ENCODE measurements around the gene COL4A6. TPM values are rescaled to one million over a fixed set of nuclear protein-coding genes. Genes with fewer than 3 reads are reported as not detected.

The COL4A6 gene
- total and polyA plus RNA-seq, 10 of the 15 experiments (the other 5 are each of a cell fraction or from before 2014, with no cell fraction given): 0.02 to 0.56 (median 0.05) TPM; not detected in 3

GRCh38 chrX:108163333-108164082 lies 274.7 kb downstream of the COL4A6 start (continued):
- no peak for TF ChIP-seq MEF2A (IDR thresholded peaks at IDR 0.05; ENCODE audit: insufficient read depth, low read depth, low read length)
- no peak for TF ChIP-seq JUNB (IDR thresholded peaks at IDR 0.05)
- TF ChIP-seq MYB (IDR thresholded peaks at IDR 0.05; ENCODE audit: borderline replicate concordance, low read depth, low read length): no peak

- no TSS peak for BruUV-seq (replicated peaks)
- H4K20me1 ChIP-seq (ENCODE audit: control insufficient read depth, insufficient read depth): no peaks in the 10 kb centered on the region
- RAD21 ChIA-PET (ENCODE audit: unreplicated experiment): no interaction called here
- no peak overlapping the region for H2AFZ ChIP-seq (ENCODE audit: control insufficient read depth, low read depth, low read length)
- H3K27ac ChIP-seq (ENCODE audit: control insufficient read depth, insufficient read depth): no peak overlapping the region
- no peaks in the 10 kb centered on the region for H3K4me1 ChIP-seq (ENCODE audit: control insufficient read depth, insufficient read depth, low read length)
- no peak overlapping the region for H3K4me3 ChIP-seq
- TF ChIP-seq RAD21 (IDR thresholded peaks at IDR 0.05; ENCODE audit: insufficient read depth, low read depth, low read length) (no peak), PML (IDR thresholded peaks at IDR 0.05; ENCODE audit: low read length) (no peak), ZNF217 (IDR thresholded peaks at IDR 0.05) (no peak), YY1 (IDR thresholded peaks at IDR 0.05; ENCODE audit: low read depth, low read length) (no peak), TAF1 (IDR thresholded peaks at IDR 0.05; ENCODE audit: borderline replicate concordance, low read depth, low read length) (no peak), BACH1 (IDR thresholded peaks at IDR 0.05; ENCODE audit: borderline replicate concordance) (no peak), POLR2AphosphoS2 (IDR thresholded peaks at IDR 0.05; ENCODE audit: low read depth, low read length) (no peak), ATF2 (IDR thresholded peaks at IDR 0.05; ENCODE audit: low read length) (no peak), KAT2A (conservative IDR thresholded peaks at IDR 0.05; ENCODE audit: control insufficient read depth, low read depth, low read length) (no peak), IRF3 (IDR thresholded peaks at IDR 0.05) (no peak), TBL1XR1 (IDR thresholded peaks at IDR 0.05; ENCODE audit: low read depth, low read length) (no peak), HDAC2 (IDR thresholded peaks at IDR 0.05) (no peak), EED (IDR thresholded peaks at IDR 0.05; ENCODE audit: low read depth) (no peak), JUND (IDR thresholded peaks at IDR 0.05; ENCODE audit: low read depth, low read length) (no peak), SIN3A (IDR thresholded peaks at IDR 0.05; ENCODE audit: low read depth, low read length) (no peak), SREBF1 (IDR thresholded peaks at IDR 0.05; ENCODE audit: low read length) (no peak), RBBP5 (conservative IDR thresholded peaks at IDR 0.05) (no peak), IRF4 (IDR thresholded peaks at IDR 0.05; ENCODE audit: low read depth, low read length) (no peak)
- no peak for ATAC-seq
- SMC1A ChIA-PET (ENCODE audit: uncharacterized antibody, unreplicated experiment): no interaction called here
- POLR2A ChIA-PET: no interaction called here
- WGBS (ENCODE audit: insufficient coverage, insufficient replicate concordance, low lambda C conversion rate, missing lambda C conversion rate): 12% methylated on average over 4 of the region's 4 CpGs
- no peaks in the 10 kb centered on the region for H3K36me3 ChIP-seq (ENCODE audit: control insufficient read depth in 2 of 2, insufficient read depth in 2 of 2, low read length in 1 of 2)
- FAIRE-seq: no peak
- H3K79me2 ChIP-seq (ENCODE audit: control insufficient read depth, insufficient read depth, low read length): no peaks in the 10 kb centered on the region
- H3K4me2 ChIP-seq (ENCODE audit: control insufficient read depth, insufficient read depth): no peak overlapping the region
- H3K9me3 ChIP-seq (replicated peaks; ENCODE audit: control insufficient read depth, insufficient read depth, low read length): no peaks in the 10 kb centered on the region
- in situ Hi-C loops (cut with MboI) (no loop called here), intact Hi-C loops (cut with micrococcal nuclease; ENCODE audit: unreplicated experiment) (no loop called here)
- CTCF ChIA-PET: no interaction called here
- no peak for DNase-seq (ENCODE audit: low read depth, low spot score)
- H3K27me3 ChIP-seq (replicated peaks in 1 of 2; ENCODE audit: control insufficient read depth in 2 of 2, insufficient read depth in 2 of 2, low read length in 1 of 2): no peaks in the 10 kb centered on the region; a peak in 1 of 4 replicates
- no peak overlapping the region for H3K9ac ChIP-seq (ENCODE audit: control insufficient read depth, insufficient read depth, low read length)
Measured at GRCh38 chrX:108162265-108162664, 276.0 kb downstream of the COL4A6 start.
